ENCODE results near the gene BOLA2B.
"Not testable (repeated sequence)": the region's sequence is repeated elsewhere in the genome, so short reads cannot be mapped to it uniquely, and the experiment has no call there.

Gene BOLA2B

GRCh38 chr16:30184096-30184890, 9.2 kb downstream of the BOLA2B start:
- no peak for DNase-seq (ENCODE audit: low read depth)

GRCh38 chr16:30183233-30184095, 10.0 kb downstream of the BOLA2B start, which contains the start of gene CORO1A:
TSS of gene CORO1A (plus strand) at chr16:30183602. CDS start at chr16:30185210, 1,608 bp downstream.
- DNase-seq (ENCODE audit: low read depth): peak; percentile 41

- DNase-seq (ENCODE audit: low read depth): no peak
Measured at GRCh38 chr16:30180741-30181140, 12.7 kb downstream of the BOLA2B start.

GRCh38 chr16:30179931-30180330, 13.5 kb downstream of the BOLA2B start:
- DNase-seq (ENCODE audit: low read depth): no peak

- DNase-seq (ENCODE audit: low read depth): no peak
Measured at GRCh38 chr16:30179195-30179594, 14.3 kb downstream of the BOLA2B start.

GRCh38 chr16:30176876-30177275, 16.6 kb downstream of the BOLA2B start:
- not testable (repeated sequence) for DNase-seq (ENCODE audit: low read depth)

- no peak for DNase-seq (ENCODE audit: low read depth)
Measured at GRCh38 chr16:30173054-30173453, 20.4 kb downstream of the BOLA2B start.

GRCh38 chr16:30170145-30170544, 23.3 kb downstream of the BOLA2B start:
- DNase-seq (ENCODE audit: low read depth): not testable (repeated sequence)

GRCh38 chr16:30169416-30169815, 24.1 kb downstream of the BOLA2B start:
- not testable (repeated sequence) for DNase-seq (ENCODE audit: low read depth)

GRCh38 chr16:30168746-30169145, 24.7 kb downstream of the BOLA2B start:
- not testable (repeated sequence) for DNase-seq (ENCODE audit: low read depth)

GRCh38 chr16:30166202-30166902, 27.1 kb downstream of the BOLA2B start:
- DNase-seq (ENCODE audit: low read depth): no peak

GRCh38 chr16:30163538-30163937, 29.9 kb downstream of the BOLA2B start:
- no peak for DNase-seq (ENCODE audit: low read depth)

- DNase-seq (ENCODE audit: low read depth): no peak
Measured at GRCh38 chr16:30157214-30157613, 36.3 kb downstream of the BOLA2B start.

GRCh38 chr16:30155188-30155587, 38.3 kb downstream of the BOLA2B start:
- no peak for DNase-seq (ENCODE audit: low read depth)

GRCh38 chr16:30152517-30152916, 40.9 kb downstream of the BOLA2B start:
- no peak for DNase-seq (ENCODE audit: low read depth)

- DNase-seq (ENCODE audit: low read depth): no peak
Measured at GRCh38 chr16:30151091-30151490, 42.4 kb downstream of the BOLA2B start.

- no peak for DNase-seq (ENCODE audit: low read depth)
Measured at GRCh38 chr16:30149250-30149930, 44.1 kb downstream of the BOLA2B start.

- DNase-seq (ENCODE audit: low read depth): no peak
Measured at GRCh38 chr16:30147843-30148510, 45.5 kb downstream of the BOLA2B start.

- no peak for DNase-seq (ENCODE audit: low read depth)
Measured at GRCh38 chr16:30145657-30146056, 47.8 kb downstream of the BOLA2B start.

GRCh38 chr16:30144917-30145316, 48.5 kb downstream of the BOLA2B start:
- no peak for DNase-seq (ENCODE audit: low read depth)

GRCh38 chr16:30144017-30144416, 49.4 kb downstream of the BOLA2B start:
- DNase-seq (ENCODE audit: low read depth): no peak

Data from fibroblast of the conjunctiva (primary cell).